GM12875 (cell line): ENCODE measurements around the gene SMPDL3B.
"Not testable (repeated sequence)": the region's sequence is repeated elsewhere in the genome, so short reads cannot be mapped to it uniquely, and the experiment has no call there.

ENCODE experiments used
- H3K4me3 ChIP-seq: one replicate; pipeline ENCODE4 v1.5.1; 2011; ENCODE audit warnings: low read depth, low read length, control low read depth
- CTCF ChIP-seq: IDR thresholded peaks from 2 replicates; pipeline ENCODE4 v1.5.1; 2011; ENCODE audit warnings: low read depth, mild to moderate bottlenecking, control low read depth, inconsistent platforms, low read length, moderate library complexity, borderline replicate concordance; ENCODE audit not compliant: insufficient read depth

SMPDL3B gene

GRCh38 chr1:27980216-27980845, 45.5 kb downstream of the SMPDL3B start:
- TF ChIP-seq CTCF, result no peak
- H3K4me3 ChIP-seq, result no peak overlapping the region

DNA sequence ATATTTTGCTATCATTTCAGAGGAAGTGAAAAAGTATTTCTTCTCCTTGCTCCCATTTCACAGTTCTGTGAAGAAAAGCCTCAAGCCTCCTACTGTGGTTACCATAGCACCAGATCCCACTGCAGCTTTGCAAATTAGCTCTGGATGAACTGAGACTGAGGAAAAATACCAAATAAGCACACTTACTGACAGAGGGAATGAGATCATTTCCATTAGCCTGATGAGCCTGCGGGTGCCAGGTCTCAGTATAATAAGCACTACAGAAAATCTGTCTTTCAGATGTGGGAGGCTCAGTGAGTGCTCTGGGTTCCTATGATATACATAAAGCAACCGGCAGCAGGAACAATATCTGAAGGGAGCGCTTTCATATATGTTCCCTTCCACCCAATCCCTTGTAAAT, 46.3 kb downstream of the SMPDL3B start:
- no peak for TF ChIP-seq CTCF
- H3K4me3 ChIP-seq, result no peak overlapping the region

- no peak overlapping the region for H3K4me3 ChIP-seq
- no peak for TF ChIP-seq CTCF
Measured at GRCh38 chr1:27990920-27991537, 56.2 kb downstream of the SMPDL3B start.

GRCh38 chr1:27992276-27992675, 57.5 kb downstream of the SMPDL3B start:
- no peak overlapping the region for H3K4me3 ChIP-seq
- TF ChIP-seq CTCF, result no peak

DNA sequence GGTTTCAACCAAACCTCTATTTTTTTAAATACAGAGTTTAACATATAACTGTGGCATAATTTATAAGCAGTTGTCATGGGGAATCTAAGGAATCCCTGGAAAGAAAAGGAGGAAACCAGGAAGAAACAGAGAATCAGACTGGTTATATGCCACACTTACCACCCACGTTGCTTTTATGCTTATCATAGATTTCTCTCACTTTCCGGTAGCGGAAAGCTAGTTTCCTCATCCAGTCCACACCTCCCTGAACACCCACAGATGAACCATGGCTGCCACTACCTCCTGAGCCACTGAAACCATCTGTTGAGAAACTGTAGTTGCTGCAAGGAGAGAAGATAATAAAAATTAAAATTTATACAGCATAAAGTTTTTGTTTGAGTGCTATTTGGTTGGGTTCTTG, 58.4 kb downstream of the SMPDL3B start:
- TF ChIP-seq CTCF, result no peak
- H3K4me3 ChIP-seq, result no peak overlapping the region

GRCh38 chr1:27994060-27994459, 59.3 kb downstream of the SMPDL3B start:
- TF ChIP-seq CTCF, result no peak
- H3K4me3 ChIP-seq, result no peak overlapping the region

DNA sequence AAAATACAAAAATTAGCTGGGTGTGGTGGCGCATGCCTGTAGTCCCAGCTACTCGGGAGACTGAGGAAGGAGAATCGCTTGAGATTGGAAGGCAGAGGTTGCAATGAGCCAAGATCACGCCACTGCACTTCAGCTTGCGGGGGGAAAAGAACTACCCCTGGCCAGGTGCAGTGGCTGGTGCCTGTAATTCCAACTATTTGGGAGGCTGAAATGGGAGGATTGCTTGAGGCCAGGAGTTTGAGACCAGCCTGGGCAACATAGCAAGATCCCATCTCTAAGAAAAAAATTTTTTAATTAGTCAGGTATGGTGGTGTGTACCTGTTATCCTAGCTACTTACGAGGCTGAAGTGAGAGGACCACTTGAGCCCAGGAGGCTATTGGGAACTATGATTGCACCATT, 59.7 kb downstream of the SMPDL3B start:
- H3K4me3 ChIP-seq, result not testable (repeated sequence)
